IPS DF 4.7 (cell line): ENCODE results near the gene PDLIM1.

ENCODE experiments used
- DNase-seq: peaks from one replicate; pipeline ENCODE4 v3.0.0-alpha.2; 2013; ENCODE audit warnings: low spot score; ENCODE audit errors: extremely low read depth

PDLIM1 gene

GRCh38 chr10:95314192-95314918 is 23.6 kb upstream of the PDLIM1 start:
- DNase-seq: no peak

GRCh38 chr10:95312986-95313495 is 22.2 kb upstream of the PDLIM1 start:
- no peak for DNase-seq

GRCh38 chr10:95312257-95312656 is 21.5 kb upstream of the PDLIM1 start:
- DNase-seq: no peak

- DNase-seq: no peak
These were observed 19.2 kb upstream of the PDLIM1 start for GRCh38 chr10:95309958-95310357.

- no peak for DNase-seq
These were observed 17.8 kb upstream of the PDLIM1 start for GRCh38 chr10:95308389-95309302.

- no peak for DNase-seq
These were observed 16.0 kb upstream of the PDLIM1 start for GRCh38 chr10:95306851-95307250.

GRCh38 chr10:95306318-95306650 is 15.5 kb upstream of the PDLIM1 start:
- DNase-seq: no peak

- no peak for DNase-seq
These were observed 15.0 kb upstream of the PDLIM1 start for GRCh38 chr10:95305606-95306317.

GRCh38 chr10:95304976-95305375 is 14.2 kb upstream of the PDLIM1 start:
- DNase-seq: no peak

GRCh38 chr10:95304463-95304862 is 13.7 kb upstream of the PDLIM1 start:
- no peak for DNase-seq

- DNase-seq: no peak
These were observed 13.1 kb upstream of the PDLIM1 start for GRCh38 chr10:95303950-95304349.

GRCh38 chr10:95303535-95303934 is 12.7 kb upstream of the PDLIM1 start:
- DNase-seq: no peak

GRCh38 chr10:95300022-95300539 is 9.3 kb upstream of the PDLIM1 start:
- DNase-seq: no peak

GRCh38 chr10:95297402-95297801 is 6.6 kb upstream of the PDLIM1 start:
- DNase-seq: no peak

GRCh38 chr10:95296764-95297163 is 6.0 kb upstream of the PDLIM1 start:
- DNase-seq: no peak

GRCh38 chr10:95295031-95295755 is 4.4 kb upstream of the PDLIM1 start:
- no peak for DNase-seq

GRCh38 chr10:95293631-95294030 is 2.8 kb upstream of the PDLIM1 start:
- no peak for DNase-seq

- DNase-seq: no peak
These were observed 699 bp upstream of the PDLIM1 start for GRCh38 chr10:95291365-95292039.

- no peak for DNase-seq
These were observed 832 bp downstream of the PDLIM1 start for GRCh38 chr10:95289921-95290421.
